Hippocampal formation (tissue), 2 donors: Measurements from ENCODE around the gene CCDC179.

Experiments
- DNase-seq, 2 donors: peaks; one replicate each; lab custom pipeline; 2025; lab: John Stamatoyannopoulos, UW

The CCDC179 gene

GRCh38 chr11:22807855-22808570 is 52.3 kb downstream of the CCDC179 start:
- no peak for DNase-seq

GRCh38 chr11:22807391-22807790 is 52.9 kb downstream of the CCDC179 start:
- no peak for DNase-seq

- DNase-seq, result no peak
Observed at GRCh38 chr11:22802861-22803260, 57.4 kb downstream of the CCDC179 start.

- DNase-seq, result no peak
Observed at GRCh38 chr11:22800482-22800881, 59.8 kb downstream of the CCDC179 start.

- no peak for DNase-seq
Observed at GRCh38 chr11:22798901-22799300, 61.4 kb downstream of the CCDC179 start.

GRCh38 chr11:22797047-22797446 is 63.2 kb downstream of the CCDC179 start:
- DNase-seq, result peak in 1 of 2 donors; percentile 46
